ENCODE data around the gene KCNG1.

KCNG1 gene

DNA sequence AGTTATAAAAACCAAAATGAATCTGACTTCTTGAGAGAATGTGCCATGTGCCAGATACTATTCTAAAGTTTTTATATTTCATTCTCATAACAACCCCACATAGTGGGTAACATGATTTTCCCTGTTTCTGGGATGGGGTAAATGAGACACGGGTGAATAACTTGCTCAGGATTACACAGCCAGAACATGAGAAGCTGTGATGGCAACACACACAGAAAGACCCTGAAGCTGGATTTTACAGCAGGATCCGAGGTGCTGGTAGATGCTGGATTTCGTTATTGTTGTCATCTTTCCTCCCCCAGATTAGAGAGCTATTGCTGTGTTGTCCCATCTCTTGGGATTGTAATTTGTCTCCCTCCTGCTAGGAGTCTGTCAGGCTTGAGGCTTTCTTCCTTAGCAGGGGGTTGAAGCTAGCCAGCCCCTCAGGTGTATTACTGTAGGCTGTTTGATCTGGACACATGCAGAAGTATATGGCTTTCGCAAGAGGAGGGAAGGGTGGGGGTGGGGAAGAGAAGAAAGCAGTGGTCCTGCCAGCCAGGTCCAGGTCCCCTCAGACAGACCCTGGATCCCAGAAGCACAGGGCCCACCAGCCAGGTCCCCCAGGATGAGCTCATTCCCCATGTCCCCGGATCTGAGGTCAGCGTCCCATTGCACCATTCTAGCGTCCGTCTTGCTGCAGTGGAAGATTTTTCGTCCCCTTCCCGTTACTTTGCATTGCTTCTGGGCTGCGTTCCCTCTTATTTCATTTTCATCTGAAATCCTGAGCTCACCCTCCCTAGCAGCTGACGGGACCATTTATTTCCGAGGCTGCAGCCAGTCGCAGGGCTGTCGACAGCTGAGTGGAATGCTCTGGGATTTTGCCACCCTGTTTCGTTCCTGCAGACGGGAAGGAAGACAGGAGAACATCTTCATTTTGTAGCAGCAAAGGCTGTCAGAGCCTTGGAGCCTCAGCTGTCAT, 7.3 kb upstream of the KCNG1 start:
- TF ChIP-seq, protein P1, sequence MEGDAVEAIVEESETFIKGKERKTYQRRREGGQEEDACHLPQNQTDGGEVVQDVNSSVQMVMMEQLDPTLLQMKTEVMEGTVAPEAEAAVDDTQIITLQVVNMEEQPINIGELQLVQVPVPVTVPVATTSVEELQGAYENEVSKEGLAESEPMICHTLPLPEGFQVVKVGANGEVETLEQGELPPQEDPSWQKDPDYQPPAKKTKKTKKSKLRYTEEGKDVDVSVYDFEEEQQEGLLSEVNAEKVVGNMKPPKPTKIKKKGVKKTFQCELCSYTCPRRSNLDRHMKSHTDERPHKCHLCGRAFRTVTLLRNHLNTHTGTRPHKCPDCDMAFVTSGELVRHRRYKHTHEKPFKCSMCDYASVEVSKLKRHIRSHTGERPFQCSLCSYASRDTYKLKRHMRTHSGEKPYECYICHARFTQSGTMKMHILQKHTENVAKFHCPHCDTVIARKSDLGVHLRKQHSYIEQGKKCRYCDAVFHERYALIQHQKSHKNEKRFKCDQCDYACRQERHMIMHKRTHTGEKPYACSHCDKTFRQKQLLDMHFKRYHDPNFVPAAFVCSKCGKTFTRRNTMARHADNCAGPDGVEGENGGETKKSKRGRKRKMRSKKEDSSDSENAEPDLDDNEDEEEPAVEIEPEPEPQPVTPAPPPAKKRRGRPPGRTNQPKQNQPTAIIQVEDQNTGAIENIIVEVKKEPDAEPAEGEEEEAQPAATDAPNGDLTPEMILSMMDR (IDR thresholded peaks at IDR 0.05; ENCODE audit: low read depth, low read length): no peak
- no peaks in the 10 kb centered on the region for H3K9me3 ChIP-seq
- DNase-seq: no peak
- no peaks in the 10 kb centered on the region for H3K27me3 ChIP-seq
- H3K36me3 ChIP-seq: no peaks in the 10 kb centered on the region
- no peaks in the 10 kb centered on the region; the same call in 1 of the 2 replicates for H3K4me1 ChIP-seq
- no peak overlapping the region for H3K4me3 ChIP-seq (ENCODE audit: low read depth, low read length)

DNA sequence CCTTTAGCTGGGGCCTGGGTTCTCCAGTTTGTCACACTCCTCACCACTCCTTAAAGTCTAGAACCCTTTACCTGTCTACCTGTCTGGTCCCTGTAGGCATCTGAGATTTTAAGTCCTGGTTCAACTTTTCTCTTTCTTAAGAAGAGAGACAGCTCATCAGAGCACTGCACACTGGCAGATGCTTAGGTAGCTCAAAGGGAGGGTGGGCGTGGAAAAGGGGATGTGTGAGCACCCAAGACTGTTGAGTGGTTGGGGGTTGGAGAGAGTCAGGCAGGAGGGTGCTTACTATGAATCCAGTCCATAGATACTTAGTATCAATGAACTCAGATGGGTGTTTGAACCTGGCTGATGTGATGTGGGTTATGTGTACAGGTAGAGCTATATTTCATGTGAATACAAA, 6.6 kb upstream of the KCNG1 start:
- no peaks in the 10 kb centered on the region; the same call in 1 of the 2 replicates for H3K4me1 ChIP-seq
- no peaks in the 10 kb centered on the region for H3K36me3 ChIP-seq
- no peaks in the 10 kb centered on the region for H3K27me3 ChIP-seq
- DNase-seq: no peak
- TF ChIP-seq, protein P1 (IDR thresholded peaks at IDR 0.05; ENCODE audit: low read depth, low read length): no peak
- no peaks in the 10 kb centered on the region for H3K9me3 ChIP-seq
- no peak overlapping the region for H3K4me3 ChIP-seq (ENCODE audit: low read depth, low read length)

DNA sequence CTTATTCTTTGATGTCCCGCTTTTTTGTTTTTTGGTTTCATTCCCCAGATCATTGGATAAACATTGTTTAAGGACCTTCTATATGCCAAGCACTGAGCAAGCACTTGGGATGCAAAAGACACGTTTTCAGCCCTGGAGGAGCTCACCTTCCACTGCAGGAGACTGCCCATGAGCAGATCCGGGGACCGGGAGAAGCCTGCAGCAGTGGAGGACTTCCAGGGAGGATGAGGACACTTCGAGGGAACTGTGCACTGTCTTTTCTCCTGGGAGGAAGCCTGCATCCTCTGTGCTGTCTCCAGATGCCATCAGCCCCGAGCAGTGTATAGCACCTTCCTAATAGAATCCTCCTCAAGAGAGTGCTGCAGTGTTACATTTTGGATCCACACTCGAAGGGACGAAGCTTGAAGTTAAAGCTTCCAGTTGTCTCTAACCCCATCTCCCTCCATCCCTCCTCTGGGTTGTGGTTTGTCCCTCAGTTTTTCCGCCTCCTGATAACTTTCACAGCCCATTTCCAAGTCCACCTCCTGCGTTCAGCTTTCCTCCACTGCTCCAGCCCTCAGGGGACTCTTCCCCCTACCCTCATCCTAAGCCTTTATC, 5.8 kb upstream of the KCNG1 start:
- TF ChIP-seq, protein P1 (IDR thresholded peaks at IDR 0.05; ENCODE audit: low read depth, low read length): no peak
- Histone ChIP-seq H3K27me3 (peaks cover 2% of the 10 kb centered on the region), H3K4me1 (no peaks in the 10 kb centered on the region; the same call in 1 of the 2 replicates), H3K36me3 (no peaks in the 10 kb centered on the region), H3K4me3 (ENCODE audit: low read depth, low read length) (no peak overlapping the region), H3K9me3 (no peaks in the 10 kb centered on the region)
- no peak for DNase-seq

DNA sequence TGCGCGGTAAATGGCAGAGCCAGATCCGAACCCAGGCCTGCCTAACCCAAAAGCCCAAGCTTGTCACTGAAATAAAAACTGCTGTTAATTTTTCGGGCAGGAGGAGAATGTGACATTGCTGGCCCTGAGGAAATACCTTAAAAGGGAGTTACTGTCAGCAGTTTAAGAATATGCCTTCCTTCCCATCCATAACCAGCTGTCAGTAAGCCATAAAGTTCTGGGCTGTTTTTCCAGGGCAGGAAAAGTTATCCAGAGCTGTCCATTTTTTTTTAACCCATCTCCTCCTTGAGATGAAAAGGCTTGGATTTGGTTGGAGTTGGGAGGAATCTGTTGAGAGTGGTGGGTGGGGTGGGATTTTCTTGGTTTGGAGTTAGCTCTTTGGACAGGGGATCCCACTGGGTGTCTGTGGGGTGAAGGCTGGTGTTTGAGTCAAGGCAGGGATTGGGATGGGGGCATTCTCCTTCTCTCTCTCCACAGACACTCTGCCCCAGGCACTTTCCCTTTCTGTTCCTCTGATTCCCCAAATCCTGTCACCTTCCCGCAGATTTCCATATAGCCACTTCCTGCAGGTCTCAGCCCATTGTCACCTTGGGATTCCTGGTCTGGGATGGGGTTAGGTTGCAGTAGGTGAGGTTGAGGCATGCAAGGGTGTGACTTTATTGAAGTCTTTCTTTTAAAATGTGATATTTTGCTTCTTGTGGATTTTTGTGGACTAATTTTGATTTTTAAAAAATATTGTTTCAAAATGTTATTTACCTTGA, 4.3 kb upstream of the KCNG1 start:
- no peaks in the 10 kb centered on the region for H3K4me1 ChIP-seq
- H3K4me3 ChIP-seq (ENCODE audit: low read depth, low read length): no peak overlapping the region
- DNase-seq: no peak
- no peaks in the 10 kb centered on the region for H3K36me3 ChIP-seq
- TF ChIP-seq, protein P1 (IDR thresholded peaks at IDR 0.05; ENCODE audit: low read depth, low read length): no peak
- H3K9me3 ChIP-seq: no peaks in the 10 kb centered on the region
- H3K27me3 ChIP-seq: peaks cover 16% of the 10 kb centered on the region

DNA sequence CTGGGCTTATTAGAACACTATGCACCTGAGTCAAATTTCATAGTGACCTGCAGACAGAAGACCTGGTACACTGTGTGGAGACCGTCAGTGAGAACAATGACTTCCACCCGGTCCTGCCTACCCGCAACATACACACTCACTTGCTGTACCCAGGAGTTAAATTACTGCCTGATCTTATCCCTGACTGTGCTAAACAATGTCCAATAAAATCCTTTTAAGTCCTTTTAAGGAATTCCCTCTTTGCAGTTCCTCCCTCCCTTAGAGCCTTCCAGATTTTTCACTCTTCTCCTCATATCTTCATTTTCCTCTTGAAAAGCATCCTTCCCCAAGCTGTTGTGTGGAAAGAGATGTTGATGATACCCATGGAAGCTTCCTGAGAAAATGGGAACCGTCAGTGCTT, 3.4 kb upstream of the KCNG1 start:
- TF ChIP-seq, protein P1 (IDR thresholded peaks at IDR 0.05; ENCODE audit: low read depth, low read length): no peak
- no peak overlapping the region for H3K4me3 ChIP-seq (ENCODE audit: low read depth, low read length)
- H3K4me1 ChIP-seq: no peaks in the 10 kb centered on the region
- no peak for DNase-seq
- H3K27me3 ChIP-seq: peaks cover 23% of the 10 kb centered on the region
- no peaks in the 10 kb centered on the region for H3K36me3 ChIP-seq
- no peaks in the 10 kb centered on the region for H3K9me3 ChIP-seq
